OCI-LY3 (cell line): Measurements from ENCODE around the gene RPP14.
"Not testable (repeated sequence)": the region's sequence is repeated elsewhere in the genome, so short reads cannot be mapped to it uniquely, and the experiment has no call there.

Experiments used
- CTCF ChIP-seq: fragments of 200-600, 300-600 bp; sonication (generic); IDR thresholded peaks from 2 replicates; pipeline ENCODE4 v1.5.1; 2014; ENCODE audit warnings: antibody characterized with exemption, low read length, low read depth
- EZH2phosphoT487 ChIP-seq: fragments of 200-600 bp; shearing (Covaris generic); IDR thresholded peaks from 2 replicates; pipeline ENCODE4 v1.6.1; 2018; ENCODE audit warnings: antibody characterized with exemption, mixed run types, low read depth

GRCh38 chr3:58288964-58289613 lies 17.0 kb upstream of the RPP14 start:
- TF ChIP-seq CTCF, EZH2phosphoT487: not testable (repeated sequence)
